K562 (cell line): Measurements from ENCODE around the gene RNF20. TPM values are rescaled to one million over a fixed set of nuclear protein-coding genes. Genes with fewer than 3 reads are reported as not detected.

Source experiments
- ATAC-seq: fragments of 200-7000 bp; cut with Tn5 transposase; 3 replicates; pipeline ENCODE4 v1.9.1; 2020; ENCODE audit warnings: moderate library complexity
- BruUV-seq: library from RNA; stranded (reverse); fragments of 400-500 nt; replicated peaks from 2 replicates; lab custom pipeline; 2021; lab: Mats Ljungman, UMichigan
- CTCF ChIA-PET: fragments of 300-600 bp; formaldehyde crosslinking; extraction: SDS; loops from one replicate; lab custom pipeline; 2021; ENCODE audit warnings: low intra/inter-chr PET ratio; lab: Yijun Ruan, JAX
- POLR2A ChIA-PET: fragments of 300-600, 350-650 bp; sonication (Branson Sonifier 250); formaldehyde crosslinking; extraction: SDS; loops from one replicate; lab custom pipeline; 2021; ENCODE audit warnings: antibody characterized with exemption, inconsistent platforms; lab: Yijun Ruan, JAX
- DNase-seq, 4 experiments: peaks; one replicate each; pipeline versions ENCODE4 v3.0.0 to v3.0.0-alpha.2; 2011 to 2018; ENCODE audit warnings: low spot score in 3 of 4, mixed read lengths in 3 of 4; ENCODE audit errors: extremely low read depth in 1 of 4
- FAIRE-seq: peaks from 2 replicates; lab custom pipeline; 2011; peaks lifted over from hg19 to GRCh38; lab: Jason Lieb, UNC
- H2AFZ ChIP-seq: 2 replicates; pipeline ENCODE4 v1.6.0; 2011; ENCODE audit warnings: low read depth, low read length, control low read depth, inconsistent platforms
- H3K27ac ChIP-seq: fragments of 200-600 bp; 3 replicates; pipeline ENCODE4 v1.8.0; 2011; ENCODE audit warnings: low read depth, mild to moderate bottlenecking, control low read depth, inconsistent platforms, low read length, moderate library complexity, mixed read lengths; ENCODE audit errors: extremely low read depth
- H3K27me3 ChIP-seq, 2 experiments: fragments of 300-600 bp in 1 of 2; 2 replicates in 1 of 2; 3 replicates in 1 of 2; pipeline versions ENCODE4 v1.6.0 to v1.8.0; 2011; ENCODE audit warnings: inconsistent platforms in 2 of 2, low read length in 2 of 2, mild to moderate bottlenecking in 1 of 2, mixed read lengths in 1 of 2, moderate library complexity in 1 of 2; ENCODE audit not compliant: control insufficient read depth in 2 of 2, insufficient read depth in 2 of 2
- H3K36me3 ChIP-seq: fragments of 300-600 bp; 3 replicates; pipeline ENCODE4 v1.8.0; 2011; ENCODE audit warnings: mild to moderate bottlenecking, low read length, inconsistent platforms; ENCODE audit not compliant: control insufficient read depth, insufficient read depth
- H3K4me1 ChIP-seq, 2 experiments: fragments of 200-600 bp in 1 of 2; replicated peaks in 1 of 2; 2 replicates in 1 of 2; 3 replicates in 1 of 2; pipeline versions ENCODE4 v1.5.1 to v1.8.0; 2011; ENCODE audit warnings: inconsistent platforms in 2 of 2, low read length in 2 of 2, mild to moderate bottlenecking in 1 of 2, mixed read lengths in 1 of 2, moderate library complexity in 1 of 2; ENCODE audit not compliant: control insufficient read depth in 2 of 2, insufficient read depth in 2 of 2
- H3K4me2 ChIP-seq: 2 replicates; pipeline ENCODE4 v1.6.1; 2011; ENCODE audit warnings: low read length, control low read depth, inconsistent platforms, mixed read lengths; ENCODE audit not compliant: insufficient read depth
- H3K4me3 ChIP-seq: fragments of 200-600 bp; sonication (generic), shearing (Covaris generic); 2 replicates; pipeline ENCODE4 v1.5.1; 2016; ENCODE audit warnings: control low read depth, inconsistent platforms
- H3K79me2 ChIP-seq: fragments of 200-600 bp; 3 replicates; pipeline ENCODE4 v1.8.0; 2011; ENCODE audit warnings: low read length, inconsistent platforms; ENCODE audit not compliant: control insufficient read depth, insufficient read depth
- H3K9ac ChIP-seq, 2 experiments: 2 replicates each; pipeline versions ENCODE4 v1.6.0 to v1.6.1; 2011; ENCODE audit warnings: low read depth in 2 of 2, low read length in 2 of 2, control low read depth in 1 of 2, inconsistent platforms in 1 of 2, mild to moderate bottlenecking in 1 of 2, mixed read lengths in 1 of 2; ENCODE audit not compliant: insufficient read depth in 1 of 2
- H3K9me1 ChIP-seq: one replicate; pipeline ENCODE4 v1.6.0; 2011; ENCODE audit warnings: inconsistent platforms, mild to moderate bottlenecking, low read length, moderate library complexity; ENCODE audit not compliant: control insufficient read depth, insufficient read depth
- H3K9me3 ChIP-seq: replicated peaks from 2 replicates; pipeline ENCODE4 v1.5.1; 2011; ENCODE audit warnings: low read depth, low read length, inconsistent platforms; ENCODE audit not compliant: control insufficient read depth, insufficient read depth
- H4K20me1 ChIP-seq: replicated peaks from 2 replicates; pipeline ENCODE4 v1.6.1; 2011; ENCODE audit warnings: low read length, inconsistent platforms, mixed read lengths; ENCODE audit not compliant: control insufficient read depth, insufficient read depth
- MEF2D ChIP-seq: conservative IDR thresholded peaks from 2 replicates; pipeline ENCODE4 v1.6.1; 2016; ENCODE audit warnings: low read depth, missing genetic modification characterization, missing compliant biosample characterization
- NR2C1 ChIP-seq, 2 experiments: fragments of 450-650 bp; IDR thresholded peaks; 2 replicates each; pipeline ENCODE4 v1.6.1; 2017; ENCODE audit warnings: mild to moderate bottlenecking in 2 of 2, antibody characterized with exemption in 1 of 2, inconsistent platforms in 1 of 2, missing compliant biosample characterization in 1 of 2, missing genetic modification characterization in 1 of 2
- PHTF2 ChIP-seq: fragments of 250-450 bp; sonication (Bioruptor Pico); IDR thresholded peaks from 2 replicates; pipeline ENCODE4 v1.5.0; 2021; ENCODE audit warnings: mild to moderate bottlenecking
- RUNX1 ChIP-seq: sonication (generic); IDR thresholded peaks from 2 replicates; pipeline ENCODE4 v1.6.1; 2016; ENCODE audit warnings: antibody characterized with exemption, low read depth
- STAG1 ChIP-seq: sonication (generic); formaldehyde crosslinking; IDR thresholded peaks from 2 replicates; pipeline ENCODE4 v1.5.0; 2020; ENCODE audit warnings: missing genetic modification reagents, borderline replicate concordance
- XRCC4 ChIP-seq: IDR thresholded peaks from one replicate; pipeline ENCODE4 v1.6.1; 2011; ENCODE audit not compliant: insufficient read depth, insufficient read length; ENCODE audit errors: extremely low read depth
- YBX1 ChIP-seq: fragments of 450-650 bp; IDR thresholded peaks from 2 replicates; pipeline ENCODE4 v1.7.1; 2016; ENCODE audit warnings: mild to moderate bottlenecking
- in situ Hi-C: fragments of 300-500 bp; cut with MboI; formaldehyde crosslinking; loops from 4 replicates; pipeline ENCODE4 v1.15.0; 2018; ENCODE audit warnings: inconsistent platforms, mixed read lengths
- intact Hi-C: fragments of 100-400 bp; cut with micrococcal nuclease; formaldehyde crosslinking; loops from 2 replicates; pipeline ENCODE4 v1.14.2; 2022
- polyA plus RNA-seq, 8 experiments: library from polyadenylated mRNA; depleted of rRNA in 4 of 8; stranded (reverse) in 5 of 8; unstranded in 3 of 8; fragments of >200 nt; fragmentation: Nextera tagmentation in 2 of 8; fragmentation: Illumina TruSeq in 1 of 8; extraction: Ambion mirVana in 2 of 8; extraction: Trizol in 1 of 8; gene quantifications; 2 replicates each; pipeline versions ENCODE4 v1.2.1 to v1.2.3, GENCODE V29; 2011 to 2014; ENCODE audit warnings: inconsistent platforms in 1 of 8, missing spikeins in 1 of 8
- total RNA-seq, 7 experiments: library from RNA; depleted of rRNA in 6 of 7; stranded (reverse); fragments of >200 nt in 6 of 7; fragmentation: Illumina TruSeq in 2 of 7; extraction: Trizol in 2 of 7; gene quantifications; 2 replicates each; pipeline versions ENCODE4 v1.2.1 to v1.2.3, GENCODE V29; 2011 to 2021; ENCODE audit warnings: low replicate concordance in 1 of 7
- TF ChIP-seq, protein P1 (sequence below): sonication (generic); formaldehyde crosslinking; IDR thresholded peaks from 2 replicates; pipeline ENCODE4 v1.8.0; 2022; ENCODE audit warnings: mild to moderate bottlenecking, missing genetic modification reagents
- TF ChIP-seq, protein P2 (sequence below): fragments of 450-650 bp; IDR thresholded peaks from 2 replicates; pipeline ENCODE4 v1.6.1; 2016; ENCODE audit warnings: missing biosample characterization, missing genetic modification characterization
- TF ChIP-seq, protein P3 (sequence below): fragments of 250-450 bp; sonication (Bioruptor Pico); IDR thresholded peaks from 2 replicates; pipeline ENCODE4 v1.5.0; 2021

RNF20 gene
- total and polyA plus RNA-seq, 9 of the 15 experiments (the other 6 are each of a cell fraction or from before 2014, with no cell fraction given), result 5.5 to 25.0 (median 22.1) TPM

DNA sequence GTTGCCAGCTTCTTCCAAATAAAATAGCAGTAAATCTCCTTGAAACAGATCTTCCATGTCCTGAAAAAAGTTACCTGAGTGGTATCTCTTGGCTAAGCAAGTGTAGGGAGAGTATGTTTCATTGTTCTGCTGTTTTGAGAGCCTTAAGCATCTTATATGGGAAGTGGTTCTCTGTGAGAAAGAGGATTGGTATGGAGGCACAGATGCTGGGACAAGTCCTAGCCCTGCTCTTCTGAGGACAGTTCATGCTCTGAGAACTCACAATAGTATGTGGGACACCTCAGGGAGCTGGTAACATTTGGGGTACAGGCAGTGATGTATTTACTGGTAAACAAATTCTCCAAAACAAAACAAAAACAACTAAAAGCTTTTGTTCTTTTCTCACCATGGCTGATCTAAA lies 59.1 kb downstream of the RNF20 start:
- BruUV-seq, result no TSS peak
- ChIA-PET CTCF (no interaction called here), POLR2A (no interaction called here)

More for the DNA sequence above, 59.1 kb downstream of the RNF20 start:
- H4K20me1 ChIP-seq, result no peaks in the 10 kb centered on the region
- TF ChIP-seq PHTF2 (CRISPR knock-in tag) (no peak), YBX1 (no peak), MEF2D (no peak), STAG1 (CRISPR knock-in tag) (no peak), NR2C1 (IDR thresholded peaks at IDR 0.05) (no peak), NR2C1 (tag; IDR thresholded peaks at IDR 0.05) (no peak), RUNX1 (no peak), XRCC4 (no peak)
- TF ChIP-seq, protein P1, sequence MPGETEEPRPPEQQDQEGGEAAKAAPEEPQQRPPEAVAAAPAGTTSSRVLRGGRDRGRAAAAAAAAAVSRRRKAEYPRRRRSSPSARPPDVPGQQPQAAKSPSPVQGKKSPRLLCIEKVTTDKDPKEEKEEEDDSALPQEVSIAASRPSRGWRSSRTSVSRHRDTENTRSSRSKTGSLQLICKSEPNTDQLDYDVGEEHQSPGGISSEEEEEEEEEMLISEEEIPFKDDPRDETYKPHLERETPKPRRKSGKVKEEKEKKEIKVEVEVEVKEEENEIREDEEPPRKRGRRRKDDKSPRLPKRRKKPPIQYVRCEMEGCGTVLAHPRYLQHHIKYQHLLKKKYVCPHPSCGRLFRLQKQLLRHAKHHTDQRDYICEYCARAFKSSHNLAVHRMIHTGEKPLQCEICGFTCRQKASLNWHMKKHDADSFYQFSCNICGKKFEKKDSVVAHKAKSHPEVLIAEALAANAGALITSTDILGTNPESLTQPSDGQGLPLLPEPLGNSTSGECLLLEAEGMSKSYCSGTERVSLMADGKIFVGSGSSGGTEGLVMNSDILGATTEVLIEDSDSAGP, result no peak
- TF ChIP-seq, protein P2, sequence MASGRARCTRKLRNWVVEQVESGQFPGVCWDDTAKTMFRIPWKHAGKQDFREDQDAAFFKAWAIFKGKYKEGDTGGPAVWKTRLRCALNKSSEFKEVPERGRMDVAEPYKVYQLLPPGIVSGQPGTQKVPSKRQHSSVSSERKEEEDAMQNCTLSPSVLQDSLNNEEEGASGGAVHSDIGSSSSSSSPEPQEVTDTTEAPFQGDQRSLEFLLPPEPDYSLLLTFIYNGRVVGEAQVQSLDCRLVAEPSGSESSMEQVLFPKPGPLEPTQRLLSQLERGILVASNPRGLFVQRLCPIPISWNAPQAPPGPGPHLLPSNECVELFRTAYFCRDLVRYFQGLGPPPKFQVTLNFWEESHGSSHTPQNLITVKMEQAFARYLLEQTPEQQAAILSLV (tag), result no peak
- TF ChIP-seq, protein P3, sequence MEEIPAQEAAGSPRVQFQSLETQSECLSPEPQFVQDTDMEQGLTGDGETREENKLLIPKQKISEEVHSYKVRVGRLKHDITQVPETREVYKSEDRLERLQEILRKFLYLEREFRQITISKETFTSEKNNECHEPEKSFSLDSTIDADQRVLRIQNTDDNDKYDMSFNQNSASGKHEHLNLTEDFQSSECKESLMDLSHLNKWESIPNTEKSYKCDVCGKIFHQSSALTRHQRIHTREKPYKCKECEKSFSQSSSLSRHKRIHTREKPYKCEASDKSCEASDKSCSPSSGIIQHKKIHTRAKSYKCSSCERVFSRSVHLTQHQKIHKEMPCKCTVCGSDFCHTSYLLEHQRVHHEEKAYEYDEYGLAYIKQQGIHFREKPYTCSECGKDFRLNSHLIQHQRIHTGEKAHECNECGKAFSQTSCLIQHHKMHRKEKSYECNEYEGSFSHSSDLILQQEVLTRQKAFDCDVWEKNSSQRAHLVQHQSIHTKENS (CRISPR knock-in tag), result no peak
- TF ChIP-seq, all 486 proteins: peak for 0
- H3K9me3 ChIP-seq, result no peaks in the 10 kb centered on the region
- H3K79me2 ChIP-seq, result no peaks in the 10 kb centered on the region
- FAIRE-seq (no peak), ATAC-seq (no peak), DNase-seq (no peak)
- no peak overlapping the region for H3K27ac ChIP-seq
- H3K9ac ChIP-seq, result no peak overlapping the region
- H2AFZ ChIP-seq, result no peak overlapping the region
- H3K36me3 ChIP-seq, result no peaks in the 10 kb centered on the region
- H3K27me3 ChIP-seq, result peaks cover 9 to 18% of the 10 kb centered on the region in 2 experiments
- H3K9me1 ChIP-seq, result no peaks in the 10 kb centered on the region
- H3K4me3 ChIP-seq, result no peak overlapping the region
- in situ Hi-C loops, result no loop called here
- H3K4me2 ChIP-seq, result no peak overlapping the region
- intact Hi-C loops, result no loop called here
- H3K4me1 ChIP-seq, result 0 out of 5 replicates have a peak, but pooled peaks cover 0 to 3% of the 10 kb centered on the region in 2 experiments
